GM12878 (cell line): ENCODE data around the gene TRIM72. TPM values are rescaled to one million over a fixed set of nuclear protein-coding genes. Genes with fewer than 3 reads are reported as not detected.

ENCODE experiments used
- ATF7 ChIP-seq: fragments of 450-650 bp; IDR thresholded peaks from 2 replicates; pipeline ENCODE4 v1.6.1; 2016; ENCODE audit warnings: low read depth, mild to moderate bottlenecking
- BACH1 ChIP-seq: fragments of 450-650 bp; IDR thresholded peaks from 2 replicates; pipeline ENCODE4 v1.6.1; 2017; ENCODE audit warnings: mild to moderate bottlenecking, borderline replicate concordance
- CTCF ChIP-seq, 3 experiments: IDR thresholded peaks in 2 of 3; conservative IDR thresholded peaks in 1 of 3; 2 replicates each; pipeline ENCODE4 v1.5.1; 2011; ENCODE audit warnings: low read depth in 3 of 3, low read length in 3 of 3, mild to moderate bottlenecking in 3 of 3, control low read depth in 2 of 3, moderate library complexity in 2 of 3, inconsistent platforms in 1 of 3, mixed read lengths in 1 of 3; ENCODE audit not compliant: control insufficient read depth in 2 of 3, insufficient read depth in 1 of 3; ENCODE audit errors: extremely low read depth in 1 of 3
- EP300 ChIP-seq, 2 experiments: fragments of 150-350 bp in 1 of 2; IDR thresholded peaks; 2 replicates each; pipeline ENCODE4 v1.6.1; 2011 to 2012; ENCODE audit warnings: low read depth in 2 of 2, low read length in 2 of 2, borderline replicate concordance in 1 of 2, improper control_type of control experiment in 1 of 2, inconsistent platforms in 1 of 2; ENCODE audit not compliant: control insufficient read depth in 1 of 2
- ETV6 ChIP-seq, 2 experiments: fragments of 450-650 bp in 1 of 2; IDR thresholded peaks in 1 of 2; conservative IDR thresholded peaks in 1 of 2; 2 replicates each; pipeline ENCODE4 v1.6.1; 2014; ENCODE audit warnings: antibody characterized with exemption in 1 of 2, borderline replicate concordance in 1 of 2, low read depth in 1 of 2, mild to moderate bottlenecking in 1 of 2, moderate library complexity in 1 of 2
- HCFC1 ChIP-seq: fragments of 150-350 bp; IDR thresholded peaks from 2 replicates; pipeline ENCODE4 v1.6.1; 2014; ENCODE audit warnings: low read length
- IKZF2 ChIP-seq, 2 experiments: fragments of 450-650 bp; IDR thresholded peaks; 2 replicates each; pipeline ENCODE4 v1.6.1; 2017; ENCODE audit warnings: mild to moderate bottlenecking in 2 of 2, moderate library complexity in 2 of 2
- IRF4 ChIP-seq: IDR thresholded peaks from 2 replicates; pipeline ENCODE4 v1.6.1; 2011; ENCODE audit warnings: low read depth, low read length
- NFIC ChIP-seq: IDR thresholded peaks from 2 replicates; pipeline ENCODE4 v1.6.1; 2012; ENCODE audit warnings: low read depth, mild to moderate bottlenecking, inconsistent platforms, low read length, moderate library complexity
- NFXL1 ChIP-seq: fragments of 450-650 bp; IDR thresholded peaks from 2 replicates; pipeline ENCODE4 v1.6.1; 2017; ENCODE audit warnings: antibody characterized with exemption, mild to moderate bottlenecking, borderline replicate concordance
- POU2F2 ChIP-seq: IDR thresholded peaks from 3 replicates; pipeline ENCODE4 v1.6.1; 2011; ENCODE audit warnings: low read depth, mild to moderate bottlenecking, low read length, borderline replicate concordance
- RELB ChIP-seq: fragments of 450-650 bp; IDR thresholded peaks from 2 replicates; pipeline ENCODE4 v1.6.1; 2017; ENCODE audit warnings: low read depth, mild to moderate bottlenecking, moderate library complexity
- SMAD5 ChIP-seq: IDR thresholded peaks from 2 replicates; pipeline ENCODE4 v1.6.1; 2016; ENCODE audit warnings: antibody characterized with exemption, low read depth
- SREBF2 ChIP-seq: IDR thresholded peaks from 2 replicates; pipeline ENCODE4 v1.6.1; 2012; ENCODE audit warnings: mild to moderate bottlenecking, low read length
- YY1 ChIP-seq: IDR thresholded peaks from 2 replicates; pipeline ENCODE4 v1.6.1; 2011; ENCODE audit warnings: low read depth, mild to moderate bottlenecking, low read length
- ZNF24 ChIP-seq: fragments of 450-650 bp; IDR thresholded peaks from 2 replicates; pipeline ENCODE4 v1.6.1; 2017; ENCODE audit warnings: antibody characterized with exemption, mild to moderate bottlenecking
- polyA plus RNA-seq, 11 experiments: library from polyadenylated mRNA; depleted of rRNA in 4 of 11; unstranded in 6 of 11; stranded (reverse) in 5 of 11; fragments of >200 nt; fragmentation: Nextera tagmentation in 4 of 11; fragmentation: Illumina TruSeq in 1 of 11; extraction: Ambion mirVana in 4 of 11; extraction: Trizol in 1 of 11; gene quantifications; 1 replicate in 1 of 11; 2 replicates in 10 of 11; pipeline versions ENCODE4 v1.2.1 to v1.2.3, GENCODE V29; 2011 to 2016; ENCODE audit warnings: inconsistent platforms in 2 of 11, missing spikeins in 2 of 11, low read depth in 1 of 11
- total RNA-seq, 4 experiments: library from RNA; depleted of rRNA in 3 of 4; stranded (reverse); fragments of >200 nt in 3 of 4; fragmentation: Illumina TruSeq in 1 of 4; extraction: Trizol in 1 of 4; gene quantifications; 2 replicates each; pipeline versions ENCODE4 v1.2.1 to v1.2.3, GENCODE V29; 2013 to 2021
- TF ChIP-seq, protein P1 (sequence below): IDR thresholded peaks from 2 replicates; pipeline ENCODE4 v1.6.1; 2012; ENCODE audit warnings: low read depth, low read length, improper control_type of control experiment
- TF ChIP-seq, protein P2 (sequence below): fragments of 450-650 bp; formaldehyde crosslinking; IDR thresholded peaks from 2 replicates; pipeline ENCODE4 v1.5.0; 2022; ENCODE audit warnings: mild to moderate bottlenecking, missing genetic modification characterization
- TF ChIP-seq, protein P3 (sequence below): IDR thresholded peaks from 2 replicates; pipeline ENCODE4 v1.6.1; 2012; ENCODE audit warnings: low read depth, low read length, improper control_type of control experiment

TRIM72 gene
- total and polyA plus RNA-seq, 10 of the 15 experiments (the other 5 are each of a cell fraction or from before 2014, with no cell fraction given), result 0.03 to 1.2 (median 0.23) TPM; not detected in 1

- TF ChIP-seq, protein P1, sequence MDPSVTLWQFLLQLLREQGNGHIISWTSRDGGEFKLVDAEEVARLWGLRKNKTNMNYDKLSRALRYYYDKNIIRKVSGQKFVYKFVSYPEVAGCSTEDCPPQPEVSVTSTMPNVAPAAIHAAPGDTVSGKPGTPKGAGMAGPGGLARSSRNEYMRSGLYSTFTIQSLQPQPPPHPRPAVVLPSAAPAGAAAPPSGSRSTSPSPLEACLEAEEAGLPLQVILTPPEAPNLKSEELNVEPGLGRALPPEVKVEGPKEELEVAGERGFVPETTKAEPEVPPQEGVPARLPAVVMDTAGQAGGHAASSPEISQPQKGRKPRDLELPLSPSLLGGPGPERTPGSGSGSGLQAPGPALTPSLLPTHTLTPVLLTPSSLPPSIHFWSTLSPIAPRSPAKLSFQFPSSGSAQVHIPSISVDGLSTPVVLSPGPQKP, result no peak
- TF ChIP-seq NFIC, result peak; percentile 44; the same call in 1 of the 2 replicates
- no peak for TF ChIP-seq SMAD5
- TF ChIP-seq, protein P2, sequence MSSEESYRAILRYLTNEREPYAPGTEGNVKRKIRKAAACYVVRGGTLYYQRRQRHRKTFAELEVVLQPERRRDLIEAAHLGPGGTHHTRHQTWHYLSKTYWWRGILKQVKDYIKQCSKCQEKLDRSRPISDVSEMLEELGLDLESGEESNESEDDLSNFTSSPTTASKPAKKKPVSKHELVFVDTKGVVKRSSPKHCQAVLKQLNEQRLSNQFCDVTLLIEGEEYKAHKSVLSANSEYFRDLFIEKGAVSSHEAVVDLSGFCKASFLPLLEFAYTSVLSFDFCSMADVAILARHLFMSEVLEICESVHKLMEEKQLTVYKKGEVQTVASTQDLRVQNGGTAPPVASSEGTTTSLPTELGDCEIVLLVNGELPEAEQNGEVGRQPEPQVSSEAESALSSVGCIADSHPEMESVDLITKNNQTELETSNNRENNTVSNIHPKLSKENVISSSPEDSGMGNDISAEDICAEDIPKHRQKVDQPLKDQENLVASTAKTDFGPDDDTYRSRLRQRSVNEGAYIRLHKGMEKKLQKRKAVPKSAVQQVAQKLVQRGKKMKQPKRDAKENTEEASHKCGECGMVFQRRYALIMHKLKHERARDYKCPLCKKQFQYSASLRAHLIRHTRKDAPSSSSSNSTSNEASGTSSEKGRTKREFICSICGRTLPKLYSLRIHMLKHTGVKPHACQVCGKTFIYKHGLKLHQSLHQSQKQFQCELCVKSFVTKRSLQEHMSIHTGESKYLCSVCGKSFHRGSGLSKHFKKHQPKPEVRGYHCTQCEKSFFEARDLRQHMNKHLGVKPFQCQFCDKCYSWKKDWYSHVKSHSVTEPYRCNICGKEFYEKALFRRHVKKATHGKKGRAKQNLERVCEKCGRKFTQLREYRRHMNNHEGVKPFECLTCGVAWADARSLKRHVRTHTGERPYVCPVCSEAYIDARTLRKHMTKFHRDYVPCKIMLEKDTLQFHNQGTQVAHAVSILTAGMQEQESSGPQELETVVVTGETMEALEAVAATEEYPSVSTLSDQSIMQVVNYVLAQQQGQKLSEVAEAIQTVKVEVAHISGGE (CRISPR knock-in tag), result no peak
- peak; percentile 72 for TF ChIP-seq ATF7
- TF ChIP-seq HCFC1, result no peak
- TF ChIP-seq CTCF (IDR thresholded peaks at IDR 0.05 in 2 of 3, conservative IDR thresholded peaks at IDR 0.05 in 1 of 3; ENCODE audit: control insufficient read depth in 2 of 3, extremely low read depth in 1 of 3, insufficient read depth in 1 of 3, low read depth in 3 of 3, low read length in 3 of 3), result no peak
- peak; percentile 89 for TF ChIP-seq ZNF24
- 0 out of 4 replicates have a peak, but pooled peaks of 1 of the 2 experiments have one; percentile 29 for TF ChIP-seq ETV6 (conservative IDR thresholded peaks at IDR 0.05 in 1 of 2, IDR thresholded peaks at IDR 0.05 in 1 of 2; ENCODE audit: borderline replicate concordance in 1 of 2, low read depth in 1 of 2)
- TF ChIP-seq NFXL1, result no peak
- TF ChIP-seq SREBF2, result no peak
- 0 out of 4 replicates have a peak, but pooled peaks of 1 of the 2 experiments have one; percentile 39 for TF ChIP-seq EP300 (IDR thresholded peaks at IDR 0.05; ENCODE audit: borderline replicate concordance in 1 of 2, control insufficient read depth in 1 of 2, low read depth in 2 of 2, low read length in 2 of 2)
- TF ChIP-seq, protein P3, sequence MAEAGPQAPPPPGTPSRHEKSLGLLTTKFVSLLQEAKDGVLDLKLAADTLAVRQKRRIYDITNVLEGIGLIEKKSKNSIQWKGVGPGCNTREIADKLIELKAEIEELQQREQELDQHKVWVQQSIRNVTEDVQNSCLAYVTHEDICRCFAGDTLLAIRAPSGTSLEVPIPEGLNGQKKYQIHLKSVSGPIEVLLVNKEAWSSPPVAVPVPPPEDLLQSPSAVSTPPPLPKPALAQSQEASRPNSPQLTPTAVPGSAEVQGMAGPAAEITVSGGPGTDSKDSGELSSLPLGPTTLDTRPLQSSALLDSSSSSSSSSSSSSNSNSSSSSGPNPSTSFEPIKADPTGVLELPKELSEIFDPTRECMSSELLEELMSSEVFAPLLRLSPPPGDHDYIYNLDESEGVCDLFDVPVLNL, result no peak
- TF ChIP-seq IKZF2 (IDR thresholded peaks at IDR 0.05), result peak; percentile 91 to 92
- TF ChIP-seq IRF4, result peak; percentile 55; the same call in 1 of the 2 replicates
- no peak for TF ChIP-seq YY1
- TF ChIP-seq BACH1, result no peak
- peak; percentile 64 for TF ChIP-seq RELB
- no peak for TF ChIP-seq POU2F2
Observed at GRCh38 chr16:31243734-31244670, 30.1 kb downstream of the TRIM72 start (continued).
